ENCODE measurements around the gene OR10J5.
"Not testable (repeated sequence)": the region's sequence is repeated elsewhere in the genome, so short reads cannot be mapped to it uniquely, and the experiment has no call there.

The OR10J5 gene

GRCh38 chr1:159554696-159555095, 18.9 kb upstream of the OR10J5 start:
- H3K36me3 ChIP-seq (ENCODE audit: insufficient read depth, low read length): no peaks in the 10 kb centered on the region
- H3K9me3 ChIP-seq (ENCODE audit: low read depth, low read length): no peaks in the 10 kb centered on the region
- no peak for DNase-seq (ENCODE audit: low read depth, low spot score)
- no peak overlapping the region for H3K4me3 ChIP-seq
- no peak overlapping the region for H3K9ac ChIP-seq (ENCODE audit: insufficient read length)
- TF ChIP-seq POLR2AphosphoS5 (IDR thresholded peaks at IDR 0.05; ENCODE audit: borderline replicate concordance, low read depth, low read length) (no peak), FOXP2 (optimal IDR thresholded peaks at IDR 0.05; ENCODE audit: control extremely low read depth, extremely low read length, insufficient read depth) (no peak), EZH2 (IDR thresholded peaks at IDR 0.05) (no peak)
- no peak overlapping the region for H3K27ac ChIP-seq

- Histone ChIP-seq H3K9ac (ENCODE audit: insufficient read length) (no peak overlapping the region), H3K27ac (no peak overlapping the region), H3K36me3 (ENCODE audit: insufficient read depth, low read length) (no peaks in the 10 kb centered on the region), H3K4me3 (no peak overlapping the region), H3K9me3 (ENCODE audit: low read depth, low read length) (no peaks in the 10 kb centered on the region)
- TF ChIP-seq FOXP2 (optimal IDR thresholded peaks at IDR 0.05; ENCODE audit: control extremely low read depth, extremely low read length, insufficient read depth) (no peak), EZH2 (IDR thresholded peaks at IDR 0.05) (no peak), POLR2AphosphoS5 (IDR thresholded peaks at IDR 0.05; ENCODE audit: borderline replicate concordance, low read depth, low read length) (no peak)
- DNase-seq (ENCODE audit: low read depth, low spot score): no peak
These were observed 18.5 kb upstream of the OR10J5 start for GRCh38 chr1:159554261-159554660.

- Histone ChIP-seq H3K36me3 (ENCODE audit: insufficient read depth, low read length) (no peaks in the 10 kb centered on the region), H3K4me3 (no peak overlapping the region), H3K9ac (ENCODE audit: insufficient read length) (no peak overlapping the region), H3K9me3 (ENCODE audit: low read depth, low read length) (no peaks in the 10 kb centered on the region), H3K27ac (no peak overlapping the region)
- TF ChIP-seq FOXP2 (optimal IDR thresholded peaks at IDR 0.05; ENCODE audit: control extremely low read depth, extremely low read length, insufficient read depth) (no peak), POLR2AphosphoS5 (IDR thresholded peaks at IDR 0.05; ENCODE audit: borderline replicate concordance, low read depth, low read length) (no peak), EZH2 (IDR thresholded peaks at IDR 0.05) (no peak)
- DNase-seq (ENCODE audit: low read depth, low spot score): no peak
These were observed 12.3 kb upstream of the OR10J5 start for GRCh38 chr1:159548126-159548525.

GRCh38 chr1:159532922-159533321, 2.9 kb downstream of the OR10J5 start:
- no peak for DNase-seq (ENCODE audit: low read depth, low spot score)
- Histone ChIP-seq H3K9ac (ENCODE audit: insufficient read length) (no peak overlapping the region), H3K9me3 (ENCODE audit: low read depth, low read length) (no peaks in the 10 kb centered on the region), H3K27ac (no peak overlapping the region), H3K4me3 (no peak overlapping the region), H3K36me3 (ENCODE audit: insufficient read depth, low read length) (no peaks in the 10 kb centered on the region)
- TF ChIP-seq EZH2 (IDR thresholded peaks at IDR 0.05) (no peak), POLR2AphosphoS5 (IDR thresholded peaks at IDR 0.05; ENCODE audit: borderline replicate concordance, low read depth, low read length) (no peak), FOXP2 (optimal IDR thresholded peaks at IDR 0.05; ENCODE audit: control extremely low read depth, extremely low read length, insufficient read depth) (no peak)

- H3K9me3 ChIP-seq (ENCODE audit: low read depth, low read length); H3K4me3 ChIP-seq; H3K9ac ChIP-seq (ENCODE audit: insufficient read length); H3K27ac ChIP-seq; H3K36me3 ChIP-seq (ENCODE audit: insufficient read depth, low read length); DNase-seq (ENCODE audit: low read depth, low spot score): not testable (repeated sequence)
These were observed 11.0 kb downstream of the OR10J5 start for GRCh38 chr1:159524792-159525191.

GRCh38 chr1:159510229-159510541, 25.6 kb downstream of the OR10J5 start:
- no peak for DNase-seq (ENCODE audit: low read depth, low spot score)
- Histone ChIP-seq H3K36me3 (ENCODE audit: insufficient read depth, low read length) (no peaks in the 10 kb centered on the region), H3K27ac (no peak overlapping the region), H3K4me3 (no peak overlapping the region), H3K9ac (ENCODE audit: insufficient read length) (no peak overlapping the region), H3K9me3 (ENCODE audit: low read depth, low read length) (no peaks in the 10 kb centered on the region)
- TF ChIP-seq POLR2AphosphoS5 (IDR thresholded peaks at IDR 0.05; ENCODE audit: borderline replicate concordance, low read depth, low read length) (no peak), EZH2 (IDR thresholded peaks at IDR 0.05) (no peak), FOXP2 (optimal IDR thresholded peaks at IDR 0.05; ENCODE audit: control extremely low read depth, extremely low read length, insufficient read depth) (no peak)

- Histone ChIP-seq H3K27ac (no peak overlapping the region), H3K9me3 (ENCODE audit: low read depth, low read length) (no peaks in the 10 kb centered on the region), H3K9ac (ENCODE audit: insufficient read length) (no peak overlapping the region), H3K36me3 (ENCODE audit: insufficient read depth, low read length) (no peaks in the 10 kb centered on the region), H3K4me3 (no peak overlapping the region)
- TF ChIP-seq FOXP2 (optimal IDR thresholded peaks at IDR 0.05; ENCODE audit: control extremely low read depth, extremely low read length, insufficient read depth): no peak
- TF ChIP-seq POLR2AphosphoS5 (IDR thresholded peaks at IDR 0.05; ENCODE audit: borderline replicate concordance, low read depth, low read length): no peak
- TF ChIP-seq EZH2 (IDR thresholded peaks at IDR 0.05): no peak
- DNase-seq (ENCODE audit: low read depth, low spot score): no peak
These were observed 26.2 kb downstream of the OR10J5 start for GRCh38 chr1:159509440-159510228.

GRCh38 chr1:159508951-159509350, 26.9 kb downstream of the OR10J5 start:
- no peaks in the 10 kb centered on the region for H3K9me3 ChIP-seq (ENCODE audit: low read depth, low read length)
- no peaks in the 10 kb centered on the region for H3K36me3 ChIP-seq (ENCODE audit: insufficient read depth, low read length)
- no peak overlapping the region for H3K27ac ChIP-seq
- no peak for DNase-seq (ENCODE audit: low read depth, low spot score)
- TF ChIP-seq FOXP2 (optimal IDR thresholded peaks at IDR 0.05; ENCODE audit: control extremely low read depth, extremely low read length, insufficient read depth): no peak
- TF ChIP-seq POLR2AphosphoS5 (IDR thresholded peaks at IDR 0.05; ENCODE audit: borderline replicate concordance, low read depth, low read length): no peak
- no peak for TF ChIP-seq EZH2 (IDR thresholded peaks at IDR 0.05)
- H3K9ac ChIP-seq (ENCODE audit: insufficient read length): no peak overlapping the region
- no peak overlapping the region for H3K4me3 ChIP-seq

- H3K36me3 ChIP-seq (ENCODE audit: insufficient read depth, low read length): no peaks in the 10 kb centered on the region
- TF ChIP-seq EZH2 (IDR thresholded peaks at IDR 0.05): no peak
- TF ChIP-seq POLR2AphosphoS5 (IDR thresholded peaks at IDR 0.05; ENCODE audit: borderline replicate concordance, low read depth, low read length): no peak
- TF ChIP-seq FOXP2 (optimal IDR thresholded peaks at IDR 0.05; ENCODE audit: control extremely low read depth, extremely low read length, insufficient read depth): no peak
- DNase-seq (ENCODE audit: low read depth, low spot score): no peak
- H3K9ac ChIP-seq (ENCODE audit: insufficient read length): no peak overlapping the region
- H3K4me3 ChIP-seq: no peak overlapping the region
- no peak overlapping the region for H3K27ac ChIP-seq
- H3K9me3 ChIP-seq (ENCODE audit: low read depth, low read length): no peaks in the 10 kb centered on the region
These were observed 30.1 kb downstream of the OR10J5 start for GRCh38 chr1:159505676-159506075.
